GM10248 (cell line): Measurements from ENCODE around the gene AMOTL2.

Source experiments
- CTCF ChIA-PET: fragments of 300-600 bp; sonication (Branson Sonifier 250); formaldehyde crosslinking; extraction: SDS; loops from one replicate; lab custom pipeline; 2021; ENCODE audit warnings: antibody characterized with exemption; lab: Yijun Ruan, JAX
- POLR2A ChIA-PET: fragments of 350-650 bp; sonication (Branson Sonifier 250); formaldehyde crosslinking; extraction: SDS; loops from one replicate; lab custom pipeline; 2020; ENCODE audit warnings: antibody characterized with exemption; lab: Yijun Ruan, JAX
- DNase-seq: peaks from one replicate; pipeline ENCODE4 v3.0.0; 2012; ENCODE audit errors: extremely low spot score
- CTCF ChIP-seq: IDR thresholded peaks from 2 replicates; pipeline ENCODE4 v1.5.1; 2012; ENCODE audit warnings: mild to moderate bottlenecking, low read depth; ENCODE audit errors: extremely low read depth, missing control alignments, control extremely low read depth

The AMOTL2 gene

GRCh38 chr3:134372396-134373270 lies 1.6 kb downstream of the AMOTL2 start:
- no peak for DNase-seq
- ChIA-PET CTCF (interaction anchor here (0.9 kb wide), 1 partner anchor 12 kb away, joined by 3 read pairs; no protein-coding TSS in a partner anchor), POLR2A (interaction anchor here (0.6 kb wide), 1 partner anchor 77 kb away, joined by 4 read pairs; no protein-coding TSS in a partner anchor)
- no peak for TF ChIP-seq CTCF

GRCh38 chr3:134371542-134372324 lies 2.5 kb downstream of the AMOTL2 start:
- POLR2A ChIA-PET: interaction anchor here (0.6 kb wide), 1 partner anchor 78 kb away, joined by 4 read pairs; no protein-coding TSS in a partner anchor
- CTCF ChIA-PET: no interaction called here
- no peak for TF ChIP-seq CTCF
- DNase-seq: no peak

- no peak for DNase-seq
- ChIA-PET POLR2A (no interaction called here), CTCF (interaction anchor here (1.3 kb wide), 1 partner anchor 62 kb away, joined by 3 read pairs; no protein-coding TSS in a partner anchor)
- TF ChIP-seq CTCF: no peak
These were observed 3.4 kb downstream of the AMOTL2 start for GRCh38 chr3:134370611-134371531.

- no peak for DNase-seq
- ChIA-PET CTCF (interaction anchor here (1.3 kb wide), 1 partner anchor 61 kb away, joined by 3 read pairs; no protein-coding TSS in a partner anchor), POLR2A (no interaction called here)
- no peak for TF ChIP-seq CTCF
These were observed 4.2 kb downstream of the AMOTL2 start for GRCh38 chr3:134369861-134370596.

GRCh38 chr3:134369231-134369741 lies 5.0 kb downstream of the AMOTL2 start:
- no peak for TF ChIP-seq CTCF
- CTCF ChIA-PET: interaction anchor here (1.0 to 1.3 kb wide), 2 partner anchors 25 to 60 kb away, joined by 3 read pairs; no protein-coding TSS in a partner anchor
- no peak for DNase-seq
- POLR2A ChIA-PET: no interaction called here
